HG03521 (cell line): Measurements from ENCODE around the gene RAVER2.
"Not testable (repeated sequence)": the region's sequence is repeated elsewhere in the genome, so short reads cannot be mapped to it uniquely, and the experiment has no call there.

Source experiments
- ATAC-seq: cut with Tn5 transposase; IDR thresholded peaks from one replicate; pipeline ENCODE4 v1.9.1; 2021; ENCODE audit warnings: mild to moderate bottlenecking, moderate library complexity; ENCODE audit not compliant: unreplicated experiment

RAVER2 gene

DNA sequence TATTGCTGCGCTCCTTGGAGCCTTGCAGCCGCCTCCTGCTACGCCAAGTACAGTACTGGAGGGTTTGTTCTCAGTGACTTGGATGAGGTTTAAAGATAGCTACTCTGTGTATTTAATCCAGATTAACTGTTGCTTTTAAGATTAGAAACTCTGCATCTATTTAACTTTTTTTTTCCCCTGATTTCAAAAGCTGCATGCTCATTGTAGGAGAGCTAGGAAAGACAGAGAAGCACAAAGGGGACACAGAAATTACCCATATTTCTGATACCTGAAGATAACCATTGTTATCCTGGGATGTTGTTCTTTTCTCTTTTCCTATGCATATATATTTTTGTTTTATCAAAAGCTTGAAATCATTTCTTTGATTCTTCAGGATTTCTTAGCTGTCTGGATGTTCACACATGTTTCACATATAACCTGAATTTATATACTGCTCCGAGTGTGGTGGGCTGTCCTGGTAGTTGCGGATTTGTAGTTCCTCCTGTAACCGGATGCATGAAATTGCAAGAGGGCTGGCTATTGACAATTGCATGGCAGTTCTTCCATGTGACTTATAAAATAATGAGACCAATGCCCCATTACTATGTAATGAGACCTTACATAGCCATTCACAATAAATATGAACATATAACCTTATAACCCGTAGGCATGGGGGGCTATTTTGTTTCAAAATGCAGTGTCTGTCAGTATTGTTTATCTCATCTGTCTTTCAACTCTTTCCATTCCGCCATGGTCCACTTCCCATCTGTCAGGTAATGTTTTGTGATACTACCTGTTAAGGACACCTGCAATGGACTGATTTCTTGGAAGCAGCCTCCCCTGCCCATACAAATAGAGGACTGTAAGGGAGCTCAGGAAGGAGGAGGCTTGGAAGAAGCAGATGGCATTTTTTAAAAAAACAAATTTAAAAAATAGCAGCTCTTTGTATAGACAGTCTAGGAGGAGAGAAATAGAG, 1.4 kb downstream of the RAVER2 start:
- ATAC-seq: no peak

DNA sequence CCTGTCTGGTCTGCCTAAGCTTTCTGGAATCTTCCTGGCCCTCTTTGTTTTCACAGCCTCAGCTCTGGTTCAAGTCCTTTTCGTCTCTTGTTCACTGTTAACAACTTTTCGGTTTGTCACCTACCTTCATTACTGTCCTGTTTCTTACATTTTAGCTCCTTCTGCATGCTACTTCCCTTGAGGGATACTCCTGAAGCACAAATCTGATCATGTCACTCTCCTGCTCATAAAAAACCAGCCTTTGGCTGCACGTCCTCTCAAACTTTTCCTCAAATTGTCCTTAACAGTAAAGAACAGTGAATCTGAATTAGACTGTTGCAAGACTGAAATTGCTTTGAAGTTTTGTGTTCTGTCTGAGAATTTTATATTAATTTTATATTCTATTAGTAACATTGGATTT, 3.3 kb downstream of the RAVER2 start:
- no peak for ATAC-seq

DNA sequence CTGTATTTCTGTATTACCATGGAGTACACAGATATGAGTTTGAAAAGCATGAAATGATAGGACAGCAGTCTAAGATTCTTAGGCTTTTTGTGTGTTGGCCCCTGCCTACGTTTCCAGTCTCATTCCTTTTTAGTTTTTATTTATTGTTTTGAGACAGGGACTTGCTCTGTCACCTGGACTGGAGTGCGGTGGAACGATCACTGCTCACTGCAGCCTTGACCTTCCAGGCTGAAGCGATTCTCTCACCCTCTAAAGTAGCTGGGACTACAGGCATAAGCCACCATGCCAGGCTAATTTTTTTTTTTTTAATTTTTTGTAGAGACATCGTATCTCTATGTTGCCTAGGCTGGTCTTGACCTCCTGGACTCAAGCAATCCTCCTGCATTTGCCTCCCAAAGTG, 3.8 kb downstream of the RAVER2 start:
- ATAC-seq: no peak

DNA sequence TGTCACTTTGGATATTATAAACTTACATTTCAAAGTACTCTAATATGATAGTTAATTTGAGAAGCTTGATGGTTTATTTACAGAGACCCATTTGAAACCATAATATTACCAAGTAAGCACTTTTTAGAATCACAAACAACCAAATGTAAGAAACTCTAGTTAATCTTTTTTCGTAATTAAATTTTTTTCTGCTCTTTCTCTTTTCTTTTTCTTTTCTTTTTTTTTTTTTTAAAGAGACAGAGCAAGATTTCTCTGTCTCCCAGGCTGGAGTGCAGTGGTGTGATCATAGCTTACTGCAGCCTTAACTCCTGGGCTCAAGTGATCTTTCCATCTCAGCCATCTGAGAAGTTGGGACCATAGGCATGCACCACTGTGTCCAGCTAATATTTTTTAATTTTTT, 5.2 kb downstream of the RAVER2 start:
- ATAC-seq: no peak

DNA sequence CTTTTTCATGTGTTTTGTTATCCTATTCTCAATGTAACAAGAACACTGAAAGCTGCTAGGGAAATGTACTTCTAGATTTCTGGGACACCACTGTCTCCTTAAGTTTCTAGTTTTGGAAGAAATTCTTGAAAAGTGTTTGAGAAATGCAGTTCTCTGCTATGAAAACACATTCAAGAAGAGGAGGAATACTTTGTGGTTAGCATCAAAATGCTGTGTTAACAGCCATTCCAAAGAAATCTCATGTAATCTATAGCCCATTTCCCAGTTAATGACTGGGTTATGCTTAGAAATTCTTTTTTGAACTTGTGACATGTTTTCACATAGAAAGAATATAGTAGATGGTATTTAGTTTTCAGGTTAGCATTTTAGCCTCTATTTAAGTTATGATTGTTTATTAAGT, 6.0 kb downstream of the RAVER2 start:
- no peak for ATAC-seq

DNA sequence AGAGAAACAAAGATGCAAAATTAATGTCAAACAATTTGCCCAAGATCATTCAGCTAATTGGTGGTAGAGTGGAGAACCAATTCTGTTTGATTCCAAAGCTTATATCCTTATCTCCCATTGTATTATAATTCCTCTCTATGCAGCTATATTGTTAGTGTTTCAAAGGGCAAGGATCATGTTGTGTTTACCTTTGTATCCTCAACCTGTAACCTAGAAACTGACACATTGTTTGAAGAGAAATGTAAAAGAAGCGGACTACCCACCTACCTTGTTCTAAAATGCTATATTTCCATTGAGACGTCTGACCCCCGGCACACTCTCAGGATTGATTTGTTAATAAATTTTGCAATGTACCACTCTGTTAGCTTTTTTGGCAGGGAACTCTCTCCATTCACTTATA, 9.3 kb downstream of the RAVER2 start:
- no peak for ATAC-seq

DNA sequence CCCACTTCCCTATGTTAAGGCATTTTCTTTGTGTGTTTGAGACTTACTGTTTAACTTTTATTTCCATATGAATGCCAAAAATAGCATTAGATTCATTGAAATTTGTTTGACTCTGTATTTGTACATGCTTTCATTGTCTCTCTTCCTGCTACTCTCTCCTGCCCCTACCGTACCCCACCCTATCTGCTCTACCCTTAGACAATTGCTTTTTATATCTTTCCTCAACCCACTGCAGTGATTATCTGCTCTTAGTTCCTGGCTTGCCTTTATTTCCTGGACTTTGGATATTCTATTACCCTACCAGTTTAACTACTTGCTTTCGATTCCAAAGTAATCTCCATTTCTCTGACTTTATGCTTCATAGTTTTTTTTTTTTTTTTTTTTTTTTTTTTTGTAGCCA, 10.5 kb downstream of the RAVER2 start:
- ATAC-seq: no peak

DNA sequence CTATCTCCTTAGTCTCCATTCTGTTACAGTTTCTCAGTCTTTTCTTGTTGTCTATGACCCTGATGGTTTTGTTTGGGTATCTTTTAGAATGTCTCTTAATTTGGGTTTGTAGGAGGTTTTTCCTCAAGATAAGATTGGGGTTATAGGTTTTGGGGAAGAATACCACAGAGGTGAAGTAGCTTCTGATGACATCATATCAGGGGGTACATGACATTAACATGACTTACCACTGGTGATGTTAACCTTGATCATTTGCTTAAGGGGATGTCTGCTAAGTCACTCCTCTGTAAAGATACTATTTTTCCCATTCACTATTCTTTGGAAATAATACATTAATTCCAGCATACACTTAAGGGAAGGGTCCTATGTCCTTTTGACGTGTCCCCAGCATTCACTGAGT, 11.9 kb downstream of the RAVER2 start:
- ATAC-seq: no peak

DNA sequence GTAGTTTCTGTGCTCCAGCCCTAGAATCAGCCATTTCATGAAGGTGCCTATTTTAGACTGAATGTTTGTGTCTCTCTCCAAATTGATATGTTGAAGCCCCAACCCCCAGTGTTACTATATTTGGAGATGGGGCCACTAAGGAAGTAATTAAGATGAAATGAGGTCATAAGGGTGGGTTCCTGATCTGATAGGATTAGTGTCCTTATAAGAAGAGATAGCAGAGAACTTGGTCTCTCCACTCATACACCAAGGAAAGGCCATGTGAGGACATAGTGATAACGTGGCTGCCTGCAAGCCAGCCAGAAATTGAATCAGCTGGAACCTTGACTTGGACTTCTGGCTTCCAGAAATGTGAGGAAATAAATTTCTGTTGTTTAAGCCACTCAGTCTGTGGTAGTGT, 12.3 kb downstream of the RAVER2 start:
- no peak for ATAC-seq

DNA sequence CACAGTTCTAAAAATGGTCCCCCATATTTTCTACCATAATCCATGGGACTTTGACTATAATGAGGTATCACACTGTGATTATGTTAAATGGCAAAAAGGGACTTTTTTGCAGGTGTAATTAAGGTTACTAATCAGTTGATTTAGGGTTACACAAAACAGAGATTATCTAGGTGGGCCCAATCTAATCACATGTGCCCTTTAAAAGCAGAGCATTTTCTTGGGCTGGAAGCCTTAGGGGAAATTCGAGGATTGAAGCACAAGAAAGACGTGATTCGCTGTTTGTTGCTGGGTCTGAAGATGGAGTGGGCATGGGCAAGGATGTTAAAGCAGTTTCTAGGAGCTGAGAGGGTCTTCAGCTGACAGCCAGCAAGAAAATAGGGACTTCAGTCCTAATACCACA, 13.4 kb downstream of the RAVER2 start:
- ATAC-seq: no peak

DNA sequence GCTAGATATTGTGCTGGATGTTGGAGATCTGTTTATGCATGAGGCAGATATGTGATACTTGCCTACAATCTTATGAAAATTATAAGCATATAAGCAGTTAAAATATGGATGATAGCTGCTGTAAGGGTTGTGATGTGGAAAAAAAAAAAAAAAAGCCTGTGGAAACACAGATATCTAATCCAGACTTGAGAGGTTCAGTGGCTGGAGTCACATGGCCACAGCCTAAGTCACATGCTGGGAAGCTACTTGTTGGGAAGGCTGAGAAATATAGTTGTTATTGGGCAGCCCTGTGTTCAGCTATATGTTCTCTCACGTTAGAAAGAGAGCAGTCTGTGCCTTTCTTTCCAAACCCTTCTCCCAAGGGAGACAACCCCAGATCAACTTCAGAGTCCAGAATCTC, 15.1 kb downstream of the RAVER2 start:
- ATAC-seq: no peak

DNA sequence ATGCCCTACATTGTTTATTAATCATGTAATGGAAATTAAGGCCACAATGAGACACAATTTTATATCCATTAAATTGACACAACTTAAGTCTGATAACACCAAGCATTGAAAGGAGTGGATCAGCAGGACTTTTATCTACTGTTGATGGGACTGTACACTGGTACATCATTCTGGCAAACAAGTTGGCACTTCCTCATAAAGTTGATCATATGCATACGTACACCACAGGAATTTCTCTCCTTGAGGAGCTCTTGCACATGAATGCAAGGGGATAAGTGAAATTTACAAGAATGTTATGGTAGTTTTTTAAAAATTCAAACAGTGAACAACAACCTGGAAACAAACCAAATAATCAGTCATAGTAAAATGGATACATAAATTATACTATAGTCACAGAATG, 20.1 kb downstream of the RAVER2 start:
- no peak for ATAC-seq

DNA sequence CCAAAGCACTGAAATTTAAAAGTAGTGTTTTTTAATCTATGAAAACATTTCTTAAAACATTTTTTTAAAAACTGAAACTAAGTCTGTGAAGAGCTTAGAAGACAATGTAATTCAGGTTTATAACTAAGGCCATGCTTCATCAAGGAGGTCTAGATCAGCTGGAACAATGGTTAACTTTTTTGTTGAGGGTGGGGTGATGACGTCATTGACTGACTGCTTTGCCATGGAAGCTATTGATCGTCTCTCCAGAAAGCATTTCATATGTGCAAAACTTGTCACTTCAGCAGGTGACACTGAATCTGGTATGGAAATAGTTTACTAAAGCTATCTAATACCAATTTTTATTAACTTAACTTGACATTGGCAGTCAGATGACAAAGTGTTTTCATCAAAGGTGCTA, 21.0 kb downstream of the RAVER2 start:
- no peak for ATAC-seq

DNA sequence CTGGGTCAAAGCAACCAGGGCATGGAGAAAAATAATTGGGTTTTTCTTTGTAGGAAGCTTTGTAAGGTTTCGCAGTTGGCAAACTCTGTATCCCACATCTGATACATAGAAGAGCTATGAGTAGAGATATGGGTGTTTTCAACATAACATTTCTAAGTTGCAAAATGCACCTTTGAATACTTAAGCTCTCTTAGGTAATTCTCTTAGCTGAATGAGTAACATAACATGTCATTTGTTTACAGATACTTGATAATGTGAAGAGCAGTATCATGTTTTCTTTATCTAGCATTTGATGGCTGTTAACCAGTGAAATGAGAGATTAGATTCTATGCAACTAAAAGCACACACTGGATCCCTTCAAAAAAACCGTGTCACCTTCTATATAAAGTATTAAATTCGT, 21.6 kb downstream of the RAVER2 start:
- no peak for ATAC-seq

DNA sequence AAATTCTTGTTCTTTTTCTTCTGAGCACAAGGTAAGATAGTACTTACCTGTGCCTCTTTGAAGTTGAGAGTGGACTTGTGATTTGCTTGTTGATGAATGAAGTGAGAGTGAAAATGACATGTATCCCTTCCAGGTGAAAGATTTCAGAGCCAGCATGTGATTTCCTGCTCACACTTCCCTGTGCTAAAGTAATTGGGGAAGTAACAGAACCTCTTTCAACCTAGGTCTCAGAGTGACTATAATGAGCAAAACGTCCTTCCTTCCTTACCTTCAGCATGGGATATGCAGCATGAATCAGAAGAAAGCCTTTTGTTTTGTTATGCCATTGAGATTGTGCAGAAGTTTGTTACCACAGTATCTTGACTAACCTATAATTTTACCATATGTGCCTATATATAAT, 24.6 kb downstream of the RAVER2 start:
- ATAC-seq: no peak

DNA sequence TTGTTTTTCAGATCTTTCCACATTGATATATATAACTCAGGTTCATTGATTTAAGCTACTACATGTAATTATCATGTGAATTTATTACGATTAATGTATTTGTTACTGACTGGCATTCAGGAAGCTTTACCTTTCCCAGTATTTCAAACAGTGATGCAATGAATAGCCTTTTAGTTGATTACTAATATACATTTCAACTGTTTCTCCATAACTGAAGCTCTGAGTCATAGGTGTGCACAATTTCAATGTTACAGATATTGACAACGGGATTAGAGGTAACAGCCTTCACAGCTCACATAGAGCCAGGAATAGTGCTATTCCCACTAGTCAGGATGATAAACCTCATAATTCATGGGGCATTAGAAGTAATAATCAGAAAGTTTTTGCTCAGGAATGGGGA, 25.1 kb downstream of the RAVER2 start:
- no peak for ATAC-seq

DNA sequence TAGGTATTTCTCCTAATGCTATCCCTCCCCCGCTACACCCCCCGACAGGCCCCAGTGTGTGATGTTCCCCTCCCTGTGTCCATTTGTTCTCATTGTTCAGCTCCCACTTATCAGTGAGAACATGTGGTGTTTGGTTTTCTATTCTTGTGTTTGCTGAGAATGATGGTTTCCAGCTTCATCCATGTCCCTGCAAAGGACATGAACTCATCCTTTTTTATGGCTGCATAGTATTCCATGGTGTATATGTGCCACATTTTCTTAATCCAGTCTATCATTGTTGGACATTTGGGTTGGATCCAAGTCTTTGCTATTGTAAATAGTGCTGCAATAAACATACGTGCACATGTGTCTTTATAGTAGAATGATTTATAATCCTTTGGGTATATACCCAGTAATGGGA, 28.4 kb downstream of the RAVER2 start:
- ATAC-seq: not testable (repeated sequence)

DNA sequence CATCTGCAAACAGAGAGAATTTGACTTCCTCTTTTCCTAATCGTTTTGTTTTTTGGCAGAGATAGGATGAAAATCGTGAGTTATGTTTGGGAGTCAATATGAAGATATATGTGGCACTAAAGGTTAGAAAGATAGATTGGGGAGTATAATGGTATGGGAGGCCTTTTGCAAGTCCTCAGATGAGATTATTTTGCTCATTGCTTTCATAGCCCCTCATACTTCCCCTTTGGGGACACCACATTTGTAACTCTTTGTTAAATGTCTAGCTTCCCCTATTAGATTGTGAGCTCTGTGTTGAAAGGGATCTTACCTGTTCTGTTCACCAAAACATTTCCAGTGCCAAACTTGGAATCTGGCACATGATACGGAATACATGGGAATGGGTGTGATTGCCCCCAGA, 30.2 kb downstream of the RAVER2 start:
- no peak for ATAC-seq

DNA sequence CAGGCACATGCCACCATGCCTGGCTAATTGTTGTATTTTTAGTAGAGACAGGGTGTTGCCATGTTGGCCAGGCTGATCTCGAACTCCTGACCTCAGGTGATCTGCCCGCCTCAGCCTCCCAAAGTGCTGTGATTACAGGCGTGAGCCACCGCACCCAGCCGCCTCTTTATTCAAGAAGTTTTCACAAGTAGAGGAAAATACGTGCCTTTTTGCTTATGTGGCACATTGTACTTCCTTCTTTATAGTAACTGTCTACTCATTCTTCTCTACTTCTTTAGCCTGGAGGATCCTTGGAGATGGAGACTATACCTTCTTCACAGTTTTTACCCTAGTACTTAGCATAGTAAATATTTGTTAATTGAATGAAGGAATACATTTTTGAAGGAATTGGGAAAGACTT, 37.2 kb downstream of the RAVER2 start:
- ATAC-seq: not testable (repeated sequence)

DNA sequence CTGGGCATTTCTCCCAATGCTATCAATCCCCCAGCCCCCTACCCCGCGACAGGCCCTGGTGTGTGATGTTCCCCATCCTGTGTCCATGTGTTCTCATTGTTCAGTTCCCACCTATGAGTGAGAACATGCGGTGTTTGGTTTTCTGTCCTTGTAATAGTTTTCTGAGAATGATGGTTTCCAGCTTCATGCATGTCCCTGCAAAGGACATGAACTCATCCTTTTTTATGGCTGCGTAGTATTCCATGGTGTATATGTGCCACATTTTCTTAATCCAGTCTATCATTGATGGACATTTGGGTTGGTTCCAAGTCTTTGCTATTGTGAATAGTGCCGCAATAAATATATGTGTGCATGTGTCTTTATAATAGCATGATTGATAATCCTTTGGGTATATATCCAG, 38.0 kb downstream of the RAVER2 start:
- ATAC-seq: not testable (repeated sequence)

DNA sequence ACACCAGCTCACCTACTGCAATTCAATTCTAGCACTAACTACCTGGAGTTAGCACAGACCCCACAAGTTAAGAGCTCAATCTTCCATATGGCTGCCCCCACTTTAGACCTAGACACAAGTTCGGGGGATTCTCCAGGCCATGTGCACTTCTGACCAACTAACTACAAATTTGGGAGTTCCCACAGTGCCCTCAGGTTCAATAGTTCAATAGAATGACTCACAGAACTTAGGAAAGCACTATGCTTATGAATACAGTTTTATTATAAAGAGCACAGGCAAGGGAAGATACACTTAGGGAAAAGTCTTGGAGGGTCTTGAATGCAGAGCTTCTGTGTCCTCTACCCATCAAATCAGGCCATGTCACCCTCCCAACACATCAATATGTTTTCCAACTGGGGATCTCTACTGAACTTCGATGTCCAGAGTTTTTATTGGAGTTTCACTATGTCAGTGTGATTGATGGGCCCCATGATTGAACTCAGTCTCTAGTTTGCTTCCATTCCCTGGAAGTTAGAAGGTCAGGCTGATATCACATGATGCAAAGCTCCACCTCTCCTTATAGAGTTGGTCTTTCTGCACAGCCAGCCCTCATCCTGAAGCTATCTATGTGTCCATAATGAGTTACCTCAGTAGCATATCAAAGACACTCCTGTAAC, 46.1 kb downstream of the RAVER2 start:
- ATAC-seq: no peak

DNA sequence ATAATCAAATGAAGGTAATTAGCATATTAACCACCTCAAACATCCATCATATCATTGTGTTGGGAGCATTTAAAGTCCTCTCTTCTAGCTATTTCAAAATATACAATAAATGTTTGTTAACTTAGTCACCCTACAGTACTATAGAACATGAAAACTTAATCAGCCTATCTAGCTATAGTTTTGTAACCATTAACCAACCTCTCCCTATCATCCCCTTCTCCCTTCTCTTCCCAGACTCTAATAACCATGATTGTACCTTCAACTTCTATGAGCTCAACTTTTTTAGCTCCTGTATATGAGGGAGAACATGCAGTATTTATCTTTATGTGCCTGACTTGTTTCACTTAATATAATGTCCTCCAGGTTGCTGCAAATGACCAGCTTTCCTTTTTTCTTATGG, 54.0 kb downstream of the RAVER2 start:
- ATAC-seq: no peak
